Measurements from ENCODE around the gene OR51T1.
"Not testable (repeated sequence)": the region's sequence is repeated elsewhere in the genome, so short reads cannot be mapped to it uniquely, and the experiment has no call there.

The OR51T1 gene, protein sequence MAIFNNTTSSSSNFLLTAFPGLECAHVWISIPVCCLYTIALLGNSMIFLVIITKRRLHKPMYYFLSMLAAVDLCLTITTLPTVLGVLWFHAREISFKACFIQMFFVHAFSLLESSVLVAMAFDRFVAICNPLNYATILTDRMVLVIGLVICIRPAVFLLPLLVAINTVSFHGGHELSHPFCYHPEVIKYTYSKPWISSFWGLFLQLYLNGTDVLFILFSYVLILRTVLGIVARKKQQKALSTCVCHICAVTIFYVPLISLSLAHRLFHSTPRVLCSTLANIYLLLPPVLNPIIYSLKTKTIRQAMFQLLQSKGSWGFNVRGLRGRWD

GRCh38 chr11:4881860-4882500 lies at the start of gene OR51T1:
OR51T1 (plus strand) TSS chr11:4881900; CDS start chr11:4881900, 0 bp downstream.
- DNase-seq, result no peak

GRCh38 chr11:4839851-4840549 lies 41.7 kb upstream of the OR51T1 start:
- no peak for DNase-seq

GRCh38 chr11:4848908-4849532 lies 32.7 kb upstream of the OR51T1 start, which contains the start of gene OR51S1:
OR51S1 (minus strand) TSS chr11:4849208; CDS start chr11:4849208, 0 bp downstream.
- DNase-seq, result no peak

GRCh38 chr11:4851033-4851432 lies 30.7 kb upstream of the OR51T1 start:
- no peak for DNase-seq

GRCh38 chr11:4854286-4854685 lies 27.4 kb upstream of the OR51T1 start:
- DNase-seq, result not testable (repeated sequence)

DNA sequence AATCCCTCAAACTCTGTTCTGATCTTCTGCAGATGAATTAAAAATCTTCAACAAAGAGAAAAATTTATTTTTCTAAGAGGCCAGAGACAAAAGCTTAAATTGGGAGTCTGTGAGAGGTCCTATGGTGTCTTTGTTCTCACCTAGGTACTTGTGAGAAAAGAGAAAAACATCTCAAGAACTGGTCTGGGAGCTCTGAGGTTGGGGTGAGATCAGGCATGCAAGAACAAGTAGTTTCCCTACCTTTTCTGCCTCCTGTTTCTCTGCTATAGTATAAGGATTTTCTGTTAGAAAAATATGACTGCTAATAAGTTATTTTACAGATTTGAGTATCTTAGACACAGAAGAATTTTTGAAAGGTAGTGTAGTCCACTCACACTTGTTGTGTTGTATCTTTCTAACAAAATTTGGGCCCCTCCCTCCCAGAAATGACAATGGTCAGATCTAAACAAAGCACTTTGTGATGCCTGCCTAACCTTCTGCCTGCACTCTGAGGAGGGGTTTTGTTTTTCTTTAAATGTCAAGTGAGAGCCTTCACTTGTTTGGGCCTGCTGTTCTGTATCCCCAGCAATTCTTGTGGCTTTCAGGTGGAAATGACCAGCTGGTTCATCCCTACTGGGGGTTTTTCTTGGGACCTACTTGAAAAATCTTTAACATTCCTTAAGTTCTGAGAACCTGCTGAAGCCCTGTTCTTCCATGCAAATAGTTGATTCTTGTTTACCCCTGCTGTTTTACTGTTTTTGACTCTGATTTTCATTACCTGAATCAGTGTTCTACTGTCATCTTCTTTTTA lies 19.1 kb upstream of the OR51T1 start:
- DNase-seq, result no peak

DNA sequence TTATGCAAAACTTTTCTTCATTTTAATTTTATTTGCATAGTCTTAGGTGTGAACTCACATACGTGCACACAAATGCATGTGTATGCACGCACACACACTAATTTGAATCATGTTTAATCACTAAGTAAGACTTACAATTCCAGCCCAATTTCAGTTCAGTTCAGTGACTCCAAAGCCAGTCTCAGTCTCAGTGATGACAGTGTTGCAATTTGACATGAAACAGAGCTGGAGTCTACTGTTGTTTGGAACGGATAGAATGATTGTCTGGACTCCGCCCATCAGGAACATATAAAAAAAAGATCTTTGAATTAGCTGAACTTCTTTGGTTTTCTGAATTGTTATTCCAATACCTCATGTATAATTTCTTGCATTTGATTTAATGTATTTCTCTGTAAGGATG lies 17.8 kb upstream of the OR51T1 start:
- no peak for DNase-seq

DNA sequence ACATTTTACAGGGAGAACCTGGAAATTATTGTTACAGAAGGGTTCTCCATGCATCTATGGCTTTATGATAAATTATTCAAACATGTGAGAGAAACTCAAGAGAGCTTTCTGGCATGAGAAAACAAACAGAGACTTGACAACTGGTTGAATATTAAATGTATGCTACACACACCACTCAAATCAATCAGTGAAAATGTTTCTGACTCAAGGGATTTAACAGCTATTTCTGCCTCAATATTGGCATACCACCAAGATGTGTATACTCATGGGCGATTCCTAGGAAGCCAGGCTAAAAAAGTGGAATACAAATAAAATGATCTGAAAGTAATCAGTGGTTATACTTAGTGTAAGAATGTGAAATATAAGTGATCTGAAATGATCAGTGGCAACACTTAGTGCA lies 15.8 kb upstream of the OR51T1 start:
- DNase-seq, result no peak

DNA sequence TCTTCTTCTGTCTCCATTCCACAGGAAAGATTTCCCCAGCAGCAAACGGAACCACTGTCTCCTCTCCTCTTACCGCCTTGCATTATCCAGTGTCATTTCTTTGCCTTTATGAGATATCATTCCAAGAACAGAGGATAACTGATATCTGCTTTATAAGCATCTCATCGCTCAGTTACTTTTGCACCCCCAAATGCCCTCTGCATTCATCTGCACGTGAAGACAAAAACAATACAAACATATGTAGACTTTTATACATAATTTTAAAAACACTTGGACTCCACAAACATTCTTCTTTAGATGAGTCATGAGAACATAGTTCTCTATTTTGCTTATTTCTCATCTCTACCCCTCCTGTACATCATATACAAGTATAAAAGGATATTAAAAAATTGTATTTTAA lies 512 bp upstream of the OR51T1 start:
- no peak for DNase-seq

- DNase-seq, result no peak
Measured at GRCh38 chr11:4882543-4882942, 843 bp downstream of the OR51T1 start.

DNA sequence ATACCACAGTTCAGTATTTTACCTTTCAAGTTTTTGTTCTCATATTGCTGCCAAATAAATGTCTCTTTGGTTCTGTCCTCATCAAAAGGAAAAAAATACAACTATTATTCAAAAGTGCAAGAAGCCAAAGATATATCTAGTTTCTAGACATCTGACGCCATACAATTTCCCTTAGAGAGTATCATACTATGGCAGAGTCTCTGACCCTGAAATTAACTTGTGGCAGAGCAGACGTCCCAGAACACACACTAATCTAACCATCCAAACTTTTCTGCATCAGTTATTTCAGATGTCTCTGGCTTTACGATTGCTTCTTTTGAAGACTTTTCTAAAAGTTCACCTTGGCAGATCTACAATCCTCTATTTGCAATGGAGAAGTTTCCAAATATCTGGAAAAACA lies 2.7 kb downstream of the OR51T1 start:
- no peak for DNase-seq

DNA sequence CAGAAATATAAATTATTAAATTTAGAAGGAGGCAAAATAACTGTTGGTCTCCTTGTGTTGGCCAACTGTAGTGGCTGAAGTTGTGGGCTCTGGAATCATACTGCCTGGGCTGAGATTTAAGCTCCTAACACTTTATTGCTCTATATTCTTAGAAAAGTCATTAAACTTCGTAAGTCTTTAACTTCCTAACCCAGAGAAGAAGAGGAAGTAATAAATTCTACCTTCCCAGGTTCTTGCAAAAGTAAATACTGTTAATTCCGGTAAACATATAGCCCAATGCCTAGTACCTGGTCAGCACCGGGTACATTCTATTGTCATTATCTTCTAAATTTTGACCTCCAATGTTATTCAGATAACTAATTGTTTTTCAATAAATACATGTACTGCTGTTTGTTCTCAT lies 4.5 kb downstream of the OR51T1 start:
- no peak for DNase-seq

GRCh38 chr11:4887591-4887990 lies 5.9 kb downstream of the OR51T1 start:
- DNase-seq, result no peak

DNA sequence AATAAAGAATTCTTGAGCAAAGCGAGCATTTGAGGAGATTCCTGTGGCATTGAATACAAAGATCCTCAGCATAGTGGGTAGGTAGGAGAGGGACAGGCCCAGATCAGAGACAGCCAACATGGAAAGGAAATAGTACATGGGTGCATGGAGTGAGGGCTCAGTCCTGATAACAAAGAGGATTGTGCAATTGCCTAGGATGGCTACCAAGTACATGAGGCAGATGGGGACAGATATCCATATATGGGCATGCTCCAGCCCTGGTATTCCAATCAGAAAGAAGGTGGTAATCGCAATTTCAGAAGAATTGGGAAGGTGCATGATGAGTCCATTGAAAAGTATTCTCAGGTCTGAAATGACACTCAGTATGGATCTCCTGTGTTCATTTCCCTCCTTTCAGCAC lies 8.6 kb downstream of the OR51T1 start:
- DNase-seq, result no peak

DNA sequence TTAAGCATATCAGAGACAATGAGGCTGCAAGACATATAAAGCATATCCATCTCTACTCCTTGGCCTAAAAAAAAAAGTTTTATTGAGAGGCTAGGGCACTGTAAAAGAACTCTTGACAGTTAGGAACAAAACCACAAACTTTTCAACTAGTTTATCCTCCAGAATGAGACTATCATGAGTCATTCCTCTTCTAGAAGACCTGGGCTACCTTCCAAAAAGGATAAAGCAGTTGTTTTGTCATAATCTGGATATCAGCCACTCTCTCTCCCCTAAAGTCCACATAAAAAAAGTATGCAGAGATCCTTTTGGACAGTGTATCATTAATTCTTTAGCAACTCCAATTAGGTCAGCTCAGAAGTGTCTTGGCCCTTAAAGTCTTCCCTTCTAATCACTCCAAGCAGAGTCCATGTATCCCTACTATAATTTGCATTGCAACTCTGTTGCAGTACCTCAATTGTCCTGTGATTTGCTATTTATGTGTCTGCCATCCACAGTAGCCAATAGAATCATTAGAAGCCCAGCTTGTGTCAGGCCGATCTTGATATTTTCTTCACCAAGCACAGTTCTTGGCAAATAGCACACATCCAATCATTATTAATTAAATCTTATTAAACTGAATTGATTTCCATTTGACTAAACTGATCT lies 10.4 kb downstream of the OR51T1 start:
- DNase-seq, result no peak

GRCh38 chr11:4903484-4903883 lies 21.8 kb downstream of the OR51T1 start, which contains the start of gene OR51A7:
OR51A7 (plus strand) TSS chr11:4903783; CDS start chr11:4907370, 3,587 bp downstream.
- DNase-seq, result no peak

DNA sequence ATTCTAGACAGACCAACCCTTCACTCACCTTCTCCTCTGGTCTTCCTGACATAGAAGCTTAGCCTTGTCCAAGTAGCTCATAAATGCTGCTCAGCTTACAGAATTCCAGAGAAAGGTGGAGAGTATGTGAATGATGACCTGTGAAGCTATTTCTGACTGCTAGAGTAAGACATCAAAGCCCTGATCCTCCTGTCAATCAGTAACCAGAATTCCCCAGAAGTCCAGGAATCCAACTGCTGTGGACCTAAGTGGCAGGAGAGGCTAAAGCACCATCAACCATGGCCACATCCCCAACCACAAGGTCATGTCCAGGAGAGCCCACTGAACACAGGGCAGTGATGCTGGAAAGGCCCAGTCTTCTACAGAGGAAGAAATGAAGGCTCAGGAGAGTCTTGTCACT lies 34.9 kb downstream of the OR51T1 start:
- no peak for DNase-seq

- no peak for DNase-seq
Measured at GRCh38 chr11:4919250-4919649, 37.5 kb downstream of the OR51T1 start, which contains the start of gene OR51G2. OR51G2 (minus strand) TSS chr11:4919350; CDS start chr11:4915663, 3,687 bp downstream.

DNA sequence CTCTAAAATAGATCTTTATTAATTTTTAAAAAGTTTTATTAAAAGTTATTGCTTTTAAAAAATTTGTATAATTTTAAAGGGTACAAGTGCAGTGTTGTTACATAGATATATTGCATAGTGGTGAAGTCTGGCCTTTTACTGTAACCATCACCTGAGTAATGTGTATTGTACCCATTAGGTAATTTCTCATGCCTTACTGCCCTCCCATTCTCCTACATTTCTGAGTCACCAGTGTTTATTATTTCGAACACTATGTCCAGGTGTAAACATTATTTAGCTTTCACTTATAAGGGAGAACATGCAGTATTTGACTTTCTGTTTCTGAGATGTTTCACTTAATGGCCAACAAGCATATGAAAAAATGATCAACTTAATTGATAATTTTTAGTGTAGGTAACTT lies 40.1 kb downstream of the OR51T1 start:
- no peak for DNase-seq

DNA sequence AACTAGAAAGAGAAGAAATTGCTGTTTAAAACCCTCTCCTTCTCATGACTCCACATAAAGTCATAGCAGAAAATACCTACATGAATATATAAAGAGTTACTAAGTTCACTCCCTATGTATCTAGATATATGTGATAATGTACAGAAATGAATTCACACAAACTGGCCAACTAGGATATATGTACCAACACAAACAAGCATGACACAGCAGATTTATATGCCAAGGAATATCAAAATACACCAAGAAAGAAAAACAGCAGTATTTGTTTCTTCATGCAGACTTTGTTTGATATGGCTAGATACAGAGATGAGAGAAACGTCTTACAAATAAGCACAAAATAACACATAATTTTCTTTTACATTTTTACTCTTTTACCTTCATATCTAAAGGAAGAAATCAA lies 40.6 kb downstream of the OR51T1 start:
- no peak for DNase-seq

- no peak for DNase-seq
Measured at GRCh38 chr11:4924239-4924638, 42.5 kb downstream of the OR51T1 start, which contains the start of gene OR51G1. OR51G1 (minus strand) TSS chr11:4924339; CDS start chr11:4924339, 0 bp downstream.

- DNase-seq, result no peak
Measured at GRCh38 chr11:4926608-4927007, 44.9 kb downstream of the OR51T1 start.
